GM12801 (cell line): ENCODE results near the gene PLEKHM1.

Experiments
- CTCF ChIP-seq: IDR thresholded peaks from one replicate; pipeline ENCODE4 v1.5.1; 2011; ENCODE audit warnings: control low read depth; ENCODE audit not compliant: insufficient read length; ENCODE audit errors: extremely low read depth

PLEKHM1 gene

GRCh38 chr17:45436625-45437464, 53.7 kb downstream of the PLEKHM1 start:
- TF ChIP-seq CTCF, result no peak

- no peak for TF ChIP-seq CTCF
Measured at GRCh38 chr17:45436161-45436560, 54.4 kb downstream of the PLEKHM1 start.

GRCh38 chr17:45435481-45435880, 55.0 kb downstream of the PLEKHM1 start:
- TF ChIP-seq CTCF, result no peak

- TF ChIP-seq CTCF, result no peak
Measured at GRCh38 chr17:45433159-45433535, 57.4 kb downstream of the PLEKHM1 start.

- no peak for TF ChIP-seq CTCF
Measured at GRCh38 chr17:45432405-45433158, 57.9 kb downstream of the PLEKHM1 start, which contains the start of gene ARHGAP27. ARHGAP27 (minus strand) TSS chr17:45432870; CDS start chr17:45430279, 2,591 bp downstream.

- no peak for TF ChIP-seq CTCF
Measured at GRCh38 chr17:45431531-45432404, 58.8 kb downstream of the PLEKHM1 start.
